ENCODE results near the gene MCHR1.

- TF ChIP-seq CTCF (IDR thresholded peaks at IDR 0.05; ENCODE audit: poor library complexity, severe bottlenecking) = no peak
- no peak for TF ChIP-seq POLR2AphosphoS5 (IDR thresholded peaks at IDR 0.05)
- TF ChIP-seq EZH2 (IDR thresholded peaks at IDR 0.05; ENCODE audit: borderline replicate concordance, insufficient read depth, low read length, poor library complexity, severe bottlenecking) = no peak
- no peak for TF ChIP-seq EP300 (conservative IDR thresholded peaks at IDR 0.05; ENCODE audit: poor library complexity, severe bottlenecking)
- TF ChIP-seq TAF1 (IDR thresholded peaks at IDR 0.05; ENCODE audit: low read depth) = no peak
- no peak for TF ChIP-seq SMC3 (conservative IDR thresholded peaks at IDR 0.05; ENCODE audit: poor library complexity)
Observed at GRCh38 chr22:40673017-40673416, 6.3 kb upstream of the MCHR1 start.

Measured in neural cell (in vitro differentiated cells).